OCI-LY7 (cell line): ENCODE measurements around the gene B3GALT4. TPM values are rescaled to one million over a fixed set of nuclear protein-coding genes. Genes with fewer than 3 reads are reported as not detected.

Experiments
- BruUV-seq: library from RNA; stranded (reverse); fragments of 400-500 nt; replicated peaks from 2 replicates; lab custom pipeline; 2021; lab: Mats Ljungman, UMichigan
- CTCF ChIA-PET: fragments of 300-600 bp; sonication (Branson Sonifier 250); formaldehyde crosslinking; loops from one replicate; lab custom pipeline; 2022; ENCODE audit warnings: antibody characterized with exemption; ENCODE audit not compliant: unreplicated experiment; lab: Charles Lee
- POLR2A ChIA-PET: fragments of 300-600 bp; sonication (Branson Sonifier 250); formaldehyde crosslinking; loops from one replicate; lab custom pipeline; 2022; ENCODE audit warnings: antibody characterized with exemption; lab: Charles Lee
- DNase-seq: peaks from one replicate; pipeline ENCODE4 v3.0.0-alpha.2; 2015; ENCODE audit warnings: low spot score
- H2AFZ ChIP-seq: fragments of 200-600 bp; sonication (generic), shearing (Covaris generic); 2 replicates; pipeline ENCODE4 v1.6.1; 2014; ENCODE audit warnings: mild to moderate bottlenecking, antibody characterized with exemption, low read length, moderate library complexity
- H3K27ac ChIP-seq: fragments of 200-600 bp; sonication (generic); 2 replicates; pipeline ENCODE4 v1.5.1; 2014; ENCODE audit warnings: mixed run types, low read depth, mild to moderate bottlenecking, moderate library complexity, low read length, inconsistent platforms; ENCODE audit not compliant: poor library complexity, severe bottlenecking
- H3K36me3 ChIP-seq: fragments of 200-600 bp; sonication (generic); 2 replicates; pipeline ENCODE4 v1.6.1; 2014; ENCODE audit warnings: mild to moderate bottlenecking, antibody characterized with exemption, low read length, moderate library complexity, mixed read lengths; ENCODE audit not compliant: insufficient read depth
- H3K4me1 ChIP-seq: fragments of 200-600 bp; sonication (generic); 2 replicates; pipeline ENCODE4 v1.5.1; 2014; ENCODE audit warnings: mild to moderate bottlenecking, low read length; ENCODE audit not compliant: insufficient read depth, poor library complexity, severe bottlenecking
- H3K4me2 ChIP-seq: fragments of 200-600 bp; sonication (generic); 2 replicates; pipeline ENCODE4 v1.6.1; 2014; ENCODE audit warnings: mild to moderate bottlenecking, low read length
- H3K4me3 ChIP-seq: fragments of 200-600 bp; sonication (generic); 2 replicates; pipeline ENCODE4 v1.5.1; 2014; ENCODE audit warnings: mild to moderate bottlenecking, low read depth, low read length; ENCODE audit not compliant: poor library complexity, severe bottlenecking
- H3K79me2 ChIP-seq: fragments of 200-600 bp; sonication (generic); 2 replicates; pipeline ENCODE4 v1.6.1; 2016; ENCODE audit warnings: low read depth, mild to moderate bottlenecking, low read length, moderate library complexity, mixed read lengths; ENCODE audit not compliant: insufficient read depth
- H3K9me2 ChIP-seq: fragments of 200-600 bp; sonication (generic); 2 replicates; pipeline ENCODE4 v1.6.1; 2016; ENCODE audit warnings: mild to moderate bottlenecking, low read length, mixed read lengths; ENCODE audit not compliant: insufficient read depth
- H3K9me3 ChIP-seq: fragments of 200-600 bp; sonication (generic); 2 replicates; pipeline ENCODE4 v1.6.1; 2014; ENCODE audit warnings: mild to moderate bottlenecking, mixed run types, low read length, mixed read lengths
- H4K20me1 ChIP-seq: fragments of 200-600 bp; sonication (generic); 2 replicates; pipeline ENCODE4 v1.6.1; 2014; ENCODE audit warnings: mild to moderate bottlenecking, antibody characterized with exemption, low read length, moderate library complexity, mixed read lengths; ENCODE audit not compliant: insufficient read depth
- CTCF ChIP-seq: fragments of 200-600 bp; sonication (generic); conservative IDR thresholded peaks from 2 replicates; pipeline ENCODE4 v1.5.1; 2014; ENCODE audit warnings: mild to moderate bottlenecking, antibody characterized with exemption, low read length, moderate library complexity, mixed read lengths
- EZH2phosphoT487 ChIP-seq: fragments of 200-600 bp; sonication (generic); IDR thresholded peaks from 2 replicates; pipeline ENCODE4 v1.6.1; 2018; ENCODE audit warnings: low read depth, borderline replicate concordance, mild to moderate bottlenecking, mixed run types, antibody characterized with exemption, low read length, moderate library complexity, mixed read lengths
- intact Hi-C: fragments of 100-400 bp; cut with micrococcal nuclease; formaldehyde crosslinking; loops from one replicate; pipeline ENCODE4 v1.10.0; 2022; ENCODE audit not compliant: unreplicated experiment
- total RNA-seq, 2 experiments: library from RNA; depleted of rRNA in 1 of 2; stranded (reverse); fragments of >200 nt in 1 of 2; shearing (Covaris generic) in 1 of 2; gene quantifications; 2 replicates each; pipeline ENCODE4 v1.2.3, GENCODE V29; 2014 to 2022

The B3GALT4 gene
- total RNA-seq, 2 experiments from 2014 or later, result 14.1 to 14.2 TPM

- CTCF ChIA-PET, result interaction anchor here (1.6 kb wide), 1 partner anchor 10 kb away, joined by 3 read pairs; no protein-coding TSS in a partner anchor
- BruUV-seq, result TSS peak; percentile 98
These were observed 12.9 kb downstream of the B3GALT4 start for GRCh38 chr6:33289784-33290315.

GRCh38 chr6:33290459-33290858, 13.5 kb downstream of the B3GALT4 start:
- TF ChIP-seq EZH2phosphoT487, result no peak
- no TSS peak for BruUV-seq
- Histone ChIP-seq H3K27ac (no peak overlapping the region), H3K9me3 (no peaks in the 10 kb centered on the region), H4K20me1 (no peaks in the 10 kb centered on the region), H3K36me3 (peaks cover 62% of the 10 kb centered on the region), H3K4me2 (peak overlapping the region; percentile 87), H3K9me2 (no peaks in the 10 kb centered on the region), H3K4me1 (peaks cover 24% of the 10 kb centered on the region), H2AFZ (no peak overlapping the region), H3K79me2 (peaks cover 31% of the 10 kb centered on the region; the same call in 1 of the 2 replicates), H3K4me3 (peak overlapping the region; percentile 86)
- DNase-seq, result no peak
- POLR2A ChIA-PET, result interaction anchor here (0.9 to 3.0 kb wide), 4 partner anchors 9 to 28 kb away, joined by 3 to 19 read pairs (median 8); partner anchors contain the start of genes B3GALT4 and RGL2
- CTCF ChIA-PET, result no interaction called here
- intact Hi-C loops, result no loop called here

More at GRCh38 chr6:33289784-33290315, 12.9 kb downstream of the B3GALT4 start:
- TF ChIP-seq CTCF, result no peak
- no peak for TF ChIP-seq EZH2phosphoT487
- no peaks in the 10 kb centered on the region for H3K9me3 ChIP-seq
- H2AFZ ChIP-seq, result peak overlapping the region; percentile 91; the same call in 1 of the 2 replicates
- no peaks in the 10 kb centered on the region for H3K9me2 ChIP-seq
- H3K4me3 ChIP-seq, result peak overlapping the region; percentile 86
- H3K27ac ChIP-seq, result peak overlapping the region; percentile 46
- intact Hi-C loops, result no loop called here
- peaks cover 31% of the 10 kb centered on the region; the same call in 1 of the 2 replicates for H3K79me2 ChIP-seq
- peak; percentile 21 for DNase-seq
- POLR2A ChIA-PET, result interaction anchor here (0.9 to 3.0 kb wide), 5 partner anchors 9 to 28 kb away, joined by 3 to 19 read pairs (median 8); partner anchors contain the start of genes B3GALT4, RGL2, RPS18 and VPS52
- H4K20me1 ChIP-seq, result no peaks in the 10 kb centered on the region
- H3K4me2 ChIP-seq, result peak overlapping the region; percentile 87
- H3K36me3 ChIP-seq, result peaks cover 67% of the 10 kb centered on the region
- peaks cover 24% of the 10 kb centered on the region for H3K4me1 ChIP-seq

- intact Hi-C loops, result no loop called here
- CTCF ChIA-PET, result no interaction called here
- H3K79me2 ChIP-seq, result peaks cover 22% of the 10 kb centered on the region; the same call in 1 of the 2 replicates
These were observed 16.2 kb downstream of the B3GALT4 start for GRCh38 chr6:33292996-33293682.

More at GRCh38 chr6:33292996-33293682, 16.2 kb downstream of the B3GALT4 start:
- H2AFZ ChIP-seq, result no peak overlapping the region
- POLR2A ChIA-PET, result no interaction called here
- peaks cover 57% of the 10 kb centered on the region for H3K36me3 ChIP-seq
- H3K4me2 ChIP-seq, result no peak overlapping the region
- H3K4me3 ChIP-seq, result no peak overlapping the region
- DNase-seq, result no peak
- no peak overlapping the region for H3K27ac ChIP-seq
- no peaks in the 10 kb centered on the region for H3K9me3 ChIP-seq
- H3K9me2 ChIP-seq, result no peaks in the 10 kb centered on the region
- no peaks in the 10 kb centered on the region for H4K20me1 ChIP-seq
- no TSS peak for BruUV-seq
- peaks cover 28% of the 10 kb centered on the region for H3K4me1 ChIP-seq
- TF ChIP-seq EZH2phosphoT487 (no peak), CTCF (no peak)
